A673 (cell line): ENCODE measurements around the gene INAFM2. TPM values are rescaled to one million over a fixed set of nuclear protein-coding genes. Genes with fewer than 3 reads are reported as not detected.

Experiments used
- BruUV-seq: library from RNA; stranded (reverse); fragments of 400-500 nt; replicated peaks from 2 replicates; lab custom pipeline; 2021; lab: Mats Ljungman, UMichigan
- CTCF ChIA-PET: fragments of 300-600 bp; sonication (Branson Sonifier 250); formaldehyde crosslinking; loops from one replicate; lab custom pipeline; 2022; ENCODE audit warnings: antibody characterized with exemption; lab: Charles Lee
- POLR2A ChIA-PET: fragments of 300-600 bp; sonication (Branson Sonifier 250); formaldehyde crosslinking; loops from one replicate; lab custom pipeline; 2022; ENCODE audit warnings: antibody characterized with exemption; ENCODE audit not compliant: low non-redundant PET; lab: Charles Lee
- DNase-seq: peaks from one replicate; pipeline ENCODE4 v3.0.0-alpha.2; 2015; ENCODE audit warnings: low spot score
- H3K27ac ChIP-seq: fragments of 200-600 bp; sonication (generic); 2 replicates; pipeline ENCODE4 v1.5.1; 2016; ENCODE audit warnings: mixed run types, low read depth, mild to moderate bottlenecking, mixed read lengths, antibody characterized with exemption, low read length; ENCODE audit not compliant: poor library complexity, severe bottlenecking
- H3K27me3 ChIP-seq: fragments of 200-600 bp; sonication (generic); replicated peaks from 2 replicates; pipeline ENCODE4 v1.6.1; 2017; ENCODE audit warnings: mixed run types, low read depth, mild to moderate bottlenecking, mixed read lengths, antibody characterized with exemption, low read length; ENCODE audit not compliant: insufficient read depth, poor library complexity
- H3K36me3 ChIP-seq: fragments of 200-600 bp; sonication (generic); 2 replicates; pipeline ENCODE4 v1.6.1; 2016; ENCODE audit warnings: mixed run types, mild to moderate bottlenecking, mixed read lengths, antibody characterized with exemption, low read length; ENCODE audit not compliant: insufficient read depth, poor library complexity, severe bottlenecking
- H3K4me1 ChIP-seq: fragments of 200-600 bp; sonication (generic); 2 replicates; pipeline ENCODE4 v1.6.1; 2017; ENCODE audit warnings: mixed run types, mild to moderate bottlenecking, mixed read lengths, antibody characterized with exemption, low read length; ENCODE audit not compliant: insufficient read depth, poor library complexity, severe bottlenecking
- H3K4me3 ChIP-seq: fragments of 200-600 bp; sonication (generic); 2 replicates; pipeline ENCODE4 v1.5.1; 2016; ENCODE audit warnings: low read depth, mixed run types, mild to moderate bottlenecking, mixed read lengths, low read length; ENCODE audit not compliant: poor library complexity, severe bottlenecking
- H3K9me3 ChIP-seq: fragments of 200-600 bp; sonication (generic); 2 replicates; pipeline ENCODE4 v1.6.1; 2016; ENCODE audit warnings: mixed run types, low read depth, mild to moderate bottlenecking, mixed read lengths, antibody characterized with exemption, low read length; ENCODE audit not compliant: poor library complexity, severe bottlenecking
- EZH2 ChIP-seq: fragments of 200-600 bp; sonication (generic); IDR thresholded peaks from 2 replicates; pipeline ENCODE4 v1.6.1; 2017; ENCODE audit warnings: borderline replicate concordance, low read depth, mild to moderate bottlenecking, mixed read lengths, antibody characterized with exemption, low read length; ENCODE audit not compliant: poor library complexity, severe bottlenecking
- intact Hi-C: fragments of 100-400 bp; cut with micrococcal nuclease; formaldehyde crosslinking; loops from one replicate; pipeline ENCODE4 v1.10.0; 2022; ENCODE audit not compliant: unreplicated experiment
- total RNA-seq: library from RNA; stranded (reverse); gene quantifications from 2 replicates; pipeline ENCODE4 v1.2.3, GENCODE V29; 2021
- TF ChIP-seq, protein P1 (sequence below): fragments of 300-800, 200-600 bp; sonication (generic); conservative IDR thresholded peaks from 2 replicates; pipeline ENCODE4 v1.5.1; 2017; ENCODE audit warnings: low read depth, mild to moderate bottlenecking, antibody characterized with exemption, low read length, moderate library complexity, mixed read lengths

Gene INAFM2
- total RNA-seq, 1 experiment from 2014 or later: 14.5 TPM

DNA sequence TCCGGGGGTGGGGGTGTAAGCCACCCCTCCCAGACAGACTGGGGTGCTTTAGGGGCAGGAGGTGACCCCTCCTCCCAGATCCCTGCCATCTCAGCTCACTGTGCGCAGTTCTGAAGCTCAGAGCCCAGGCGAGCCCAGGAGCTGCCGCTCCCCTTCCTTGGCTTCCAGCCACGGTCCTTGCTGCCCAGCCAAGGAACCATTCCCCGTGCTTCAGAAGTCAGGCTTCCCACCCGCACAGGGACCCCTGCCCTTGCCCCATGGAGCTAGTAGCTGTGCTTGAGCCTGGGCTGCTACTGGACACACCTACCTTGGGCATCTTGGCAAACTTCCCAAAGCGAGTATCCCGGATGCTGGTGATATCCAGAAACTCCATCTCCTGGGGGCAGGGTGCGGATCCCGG lies 20.5 kb upstream of the INAFM2 start:
- Histone ChIP-seq H3K4me3 (no peak overlapping the region), H3K27ac (no peak overlapping the region), H3K36me3 (no peaks in the 10 kb centered on the region), H3K27me3 (no peaks in the 10 kb centered on the region), H3K4me1 (no peaks in the 10 kb centered on the region), H3K9me3 (no peaks in the 10 kb centered on the region)
- TF ChIP-seq EZH2: no peak
- TF ChIP-seq, protein P1, sequence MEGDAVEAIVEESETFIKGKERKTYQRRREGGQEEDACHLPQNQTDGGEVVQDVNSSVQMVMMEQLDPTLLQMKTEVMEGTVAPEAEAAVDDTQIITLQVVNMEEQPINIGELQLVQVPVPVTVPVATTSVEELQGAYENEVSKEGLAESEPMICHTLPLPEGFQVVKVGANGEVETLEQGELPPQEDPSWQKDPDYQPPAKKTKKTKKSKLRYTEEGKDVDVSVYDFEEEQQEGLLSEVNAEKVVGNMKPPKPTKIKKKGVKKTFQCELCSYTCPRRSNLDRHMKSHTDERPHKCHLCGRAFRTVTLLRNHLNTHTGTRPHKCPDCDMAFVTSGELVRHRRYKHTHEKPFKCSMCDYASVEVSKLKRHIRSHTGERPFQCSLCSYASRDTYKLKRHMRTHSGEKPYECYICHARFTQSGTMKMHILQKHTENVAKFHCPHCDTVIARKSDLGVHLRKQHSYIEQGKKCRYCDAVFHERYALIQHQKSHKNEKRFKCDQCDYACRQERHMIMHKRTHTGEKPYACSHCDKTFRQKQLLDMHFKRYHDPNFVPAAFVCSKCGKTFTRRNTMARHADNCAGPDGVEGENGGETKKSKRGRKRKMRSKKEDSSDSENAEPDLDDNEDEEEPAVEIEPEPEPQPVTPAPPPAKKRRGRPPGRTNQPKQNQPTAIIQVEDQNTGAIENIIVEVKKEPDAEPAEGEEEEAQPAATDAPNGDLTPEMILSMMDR: no peak
- intact Hi-C loops: no loop called here
- POLR2A ChIA-PET: no interaction called here
- CTCF ChIA-PET: no interaction called here
- DNase-seq: no peak
- BruUV-seq: no TSS peak

DNA sequence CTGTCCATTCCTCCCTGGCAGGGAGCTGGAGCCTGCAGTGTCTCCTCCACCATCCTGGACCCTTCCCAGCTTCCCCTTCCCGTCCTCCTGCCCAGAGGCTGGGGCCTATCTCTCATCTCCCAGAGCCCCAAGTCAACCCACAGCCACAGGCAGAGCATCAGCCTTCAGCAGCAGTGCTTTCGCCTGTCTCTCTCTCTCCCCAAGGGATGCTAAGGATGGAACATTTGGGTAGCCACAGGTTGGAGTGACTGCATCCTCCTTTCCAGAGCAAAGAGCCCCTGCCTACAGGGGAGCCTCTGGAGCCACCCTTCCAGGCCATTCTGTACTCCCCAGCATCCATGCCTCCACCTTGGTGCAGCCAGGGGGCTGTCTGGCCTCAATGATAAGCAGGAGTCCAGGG lies 19.9 kb upstream of the INAFM2 start:
- Histone ChIP-seq H3K4me1 (no peaks in the 10 kb centered on the region), H3K27ac (no peak overlapping the region), H3K4me3 (no peak overlapping the region), H3K27me3 (no peaks in the 10 kb centered on the region), H3K36me3 (no peaks in the 10 kb centered on the region), H3K9me3 (no peaks in the 10 kb centered on the region)
- ChIA-PET POLR2A (interaction anchor here (0.5 kb wide), 1 partner anchor 317 kb away, joined by 4 read pairs; no protein-coding TSS in a partner anchor), CTCF (no interaction called here)
- intact Hi-C loops: no loop called here
- no peak for DNase-seq
- BruUV-seq: no TSS peak
- TF ChIP-seq, protein P1: no peak
- no peak for TF ChIP-seq EZH2

DNA sequence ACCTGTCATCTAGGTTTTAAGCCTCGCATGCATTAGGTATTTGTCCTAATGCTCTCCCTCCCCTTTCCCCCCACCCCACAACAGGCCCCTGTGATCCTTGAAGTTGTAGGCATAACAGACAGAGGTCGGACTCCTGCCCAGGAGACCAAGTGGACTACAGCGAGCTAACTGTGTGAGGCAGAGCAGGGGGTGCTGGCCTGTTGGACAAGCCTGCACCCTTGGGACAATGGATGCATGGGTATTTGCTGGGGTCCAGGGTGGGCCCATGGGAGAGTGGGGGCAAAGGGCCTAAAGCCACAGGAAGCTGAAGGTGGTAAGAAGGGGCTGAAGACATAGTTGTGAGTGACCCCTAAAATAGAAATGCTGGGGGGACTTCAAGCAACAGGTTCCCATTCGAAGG lies 18.2 kb upstream of the INAFM2 start:
- Histone ChIP-seq H3K36me3 (no peaks in the 10 kb centered on the region), H3K9me3 (no peaks in the 10 kb centered on the region), H3K4me1 (no peaks in the 10 kb centered on the region), H3K27ac (no peak overlapping the region), H3K4me3 (no peak overlapping the region), H3K27me3 (no peaks in the 10 kb centered on the region)
- intact Hi-C loops: no loop called here
- ChIA-PET CTCF (no interaction called here), POLR2A (no interaction called here)
- BruUV-seq: no TSS peak
- no peak for DNase-seq
- TF ChIP-seq EZH2: no peak
- TF ChIP-seq, protein P1: no peak
